Colonic mucosa (tissue), 4 donors: Measurements from ENCODE around the gene C1QC. TPM values are rescaled to one million over a fixed set of nuclear protein-coding genes. Genes with fewer than 3 reads are reported as not detected.

Source experiments
- DNase-seq: peaks from one replicate; pipeline ENCODE4 v3.0.0-alpha.2; 2020
- H3K27ac ChIP-seq: fragments of 200-600 bp; one replicate; pipeline ENCODE4 v1.8.0; 2021
- H3K27me3 ChIP-seq: fragments of 200-600 bp; one replicate; pipeline ENCODE4 v1.8.0; 2021
- H3K36me3 ChIP-seq: fragments of 200-600 bp; one replicate; pipeline ENCODE4 v1.8.0; 2021
- H3K4me1 ChIP-seq: fragments of 200-600 bp; one replicate; pipeline ENCODE4 v1.8.0; 2021; ENCODE audit warnings: mild to moderate bottlenecking
- H3K4me3 ChIP-seq: fragments of 200-600 bp; one replicate; pipeline ENCODE4 v1.8.0; 2021
- H3K9ac ChIP-seq, 2 donors: one replicate each; pipeline ENCODE4 v1.7.0; 2013; ENCODE audit warnings: control low read depth in 2 of 2, low read depth in 2 of 2, low read length in 2 of 2
- H3K9me3 ChIP-seq: fragments of 200-600 bp; one replicate; pipeline ENCODE4 v1.8.0; 2021
- CTCF ChIP-seq: fragments of 200-600 bp; IDR thresholded peaks from one replicate; pipeline ENCODE4 v1.8.0; 2022; ENCODE audit warnings: antibody characterized with exemption, mild to moderate bottlenecking
- intact Hi-C: fragments of 100-400 bp; cut with DNase I; formaldehyde crosslinking; loops from one replicate; pipeline ENCODE4 v1.14.1; 2022
- total RNA-seq, 2 donors: library from RNA; stranded (reverse); fragmentation: NEBNext Ultra II Directional in 1 of 2; extraction: Animal tissue kit (Norgen Biotek cat#: 25700) in 1 of 2; gene quantifications; one replicate each; pipeline ENCODE4 v1.2.1, GENCODE V29; 2021
- donor health status: healthy.
- donor health status: DM: no; HTN: no; CAD: no.
- donor health status: DM: no; HTN: no; CAD: no.

The C1QC gene
- 10 to 100 TPM; 45.4 to 80.9 TPM for total RNA-seq

- Histone ChIP-seq H3K27me3 (no peaks in the 10 kb centered on the region), H3K27ac (no peak within 1 kb of the TSS), H3K4me1 (no peaks in the 10 kb centered on the region), H3K9me3 (no peaks in the 10 kb centered on the region), H3K4me3 (peak within 1 kb of the TSS; percentile 17), H3K9ac (peak within 1 kb of the TSS in 1 of 2 donors; percentile 46), H3K36me3 (no peaks in the 10 kb centered on the region)
- intact Hi-C loops, result loop anchor here (10.0 kb wide), 1 partner anchor 509 kb away; no protein-coding TSS in a partner anchor
- no peak for TF ChIP-seq CTCF
- no peak for DNase-seq
Observed at GRCh38 chr1:22643381-22643780, at the start of gene C1QC. Gene C1QC (plus strand): TSS chr1:22643633. CDS start chr1:22644024, 391 bp downstream.

DNA sequence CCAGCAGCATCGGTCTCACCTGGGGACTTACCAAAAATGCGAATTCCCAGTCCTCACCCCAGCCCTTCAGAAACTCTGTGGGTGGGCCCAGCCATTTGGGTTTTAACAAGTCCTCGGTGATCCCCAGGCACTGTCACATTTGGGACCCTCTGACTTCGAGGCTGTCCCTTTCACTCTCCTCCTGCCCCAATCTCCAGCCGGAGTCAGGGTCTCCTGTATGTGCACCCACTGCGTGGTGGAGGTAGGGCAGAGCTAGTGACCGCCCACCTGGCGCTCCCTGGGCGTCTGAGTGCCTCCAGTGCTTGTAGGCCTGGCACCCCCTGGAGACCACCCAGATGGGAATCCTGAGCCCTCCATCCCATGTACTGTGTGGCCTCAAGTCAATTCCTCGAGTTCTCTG, 49.0 kb upstream of the C1QC start:
- H3K27me3 ChIP-seq, result peaks cover 7% of the 10 kb centered on the region
- no peak for TF ChIP-seq CTCF
- DNase-seq, result no peak

GRCh38 chr1:22595108-22595507, 48.3 kb upstream of the C1QC start:
- Histone ChIP-seq H3K9me3 (no peaks in the 10 kb centered on the region), H3K27me3 (peaks cover 7% of the 10 kb centered on the region), H3K9ac (no peak overlapping the region), H3K27ac (no peak overlapping the region), H3K4me1 (no peaks in the 10 kb centered on the region), H3K4me3 (no peak overlapping the region), H3K36me3 (no peaks in the 10 kb centered on the region)
- TF ChIP-seq CTCF, result no peak
- no peak for DNase-seq
- intact Hi-C loops, result no loop called here

More for the DNA sequence above, 49.0 kb upstream of the C1QC start:
- H3K9ac ChIP-seq, result no peak overlapping the region
- no peaks in the 10 kb centered on the region for H3K4me1 ChIP-seq
- no peaks in the 10 kb centered on the region for H3K9me3 ChIP-seq
- intact Hi-C loops, result no loop called here
- H3K27ac ChIP-seq, result no peak overlapping the region
- H3K36me3 ChIP-seq, result no peaks in the 10 kb centered on the region
- no peak overlapping the region for H3K4me3 ChIP-seq

GRCh38 chr1:22597301-22597965, 46.0 kb upstream of the C1QC start:
- peaks cover 7% of the 10 kb centered on the region for H3K27me3 ChIP-seq
- H3K4me3 ChIP-seq, result no peak overlapping the region
- no peaks in the 10 kb centered on the region for H3K4me1 ChIP-seq
- TF ChIP-seq CTCF, result no peak
- H3K36me3 ChIP-seq, result no peaks in the 10 kb centered on the region
- no peaks in the 10 kb centered on the region for H3K9me3 ChIP-seq
- intact Hi-C loops, result no loop called here
- H3K9ac ChIP-seq, result no peak overlapping the region
- no peak overlapping the region for H3K27ac ChIP-seq
- no peak for DNase-seq

DNA sequence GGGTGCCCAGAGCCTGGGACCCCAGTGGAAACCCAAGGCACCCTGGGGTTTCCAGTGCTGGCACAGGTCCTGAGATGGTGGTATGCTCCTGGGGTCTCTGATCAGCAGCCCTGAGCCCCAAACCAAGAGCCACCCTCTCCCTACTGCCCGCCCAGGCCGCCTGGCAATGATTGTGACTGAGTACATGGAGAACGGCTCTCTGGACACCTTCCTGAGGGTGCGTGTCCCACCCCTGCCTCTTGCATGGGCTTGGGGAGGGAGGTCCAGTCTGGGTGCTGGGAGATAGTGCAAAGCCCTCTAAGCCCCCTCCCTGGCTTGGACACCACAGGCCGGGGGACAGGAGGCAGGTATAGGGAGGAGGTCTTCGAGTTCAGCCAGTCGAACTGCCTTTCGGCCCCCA, 45.4 kb upstream of the C1QC start:
- Histone ChIP-seq H3K9me3 (no peaks in the 10 kb centered on the region), H3K9ac (no peak overlapping the region), H3K4me3 (no peak overlapping the region), H3K36me3 (no peaks in the 10 kb centered on the region), H3K27me3 (peaks cover 7% of the 10 kb centered on the region), H3K4me1 (no peaks in the 10 kb centered on the region), H3K27ac (no peak overlapping the region)
- no peak for DNase-seq
- TF ChIP-seq CTCF, result no peak
- intact Hi-C loops, result no loop called here
